ENCODE measurements around the gene DNAJB2.

DNA sequence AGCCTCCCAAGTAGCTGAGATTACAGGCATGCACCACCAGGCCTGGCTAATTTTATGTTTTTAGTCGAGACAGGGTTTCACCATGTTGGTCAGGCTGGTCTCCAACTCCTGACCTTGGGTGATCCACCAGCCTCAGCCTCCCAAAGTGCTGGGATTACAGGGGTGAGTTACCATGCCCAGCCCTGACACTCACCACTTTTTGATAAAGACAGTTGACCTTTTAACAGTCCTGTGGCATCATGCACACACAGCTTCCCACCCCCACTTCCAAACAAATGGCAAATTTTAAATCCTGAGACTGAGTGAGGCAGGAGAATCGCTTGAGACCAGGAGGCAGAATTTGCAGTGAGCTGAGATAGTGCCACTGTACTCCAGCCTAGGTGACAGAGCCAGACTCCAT, 6.2 kb upstream of the DNAJB2 start:
- TF ChIP-seq, protein P1, sequence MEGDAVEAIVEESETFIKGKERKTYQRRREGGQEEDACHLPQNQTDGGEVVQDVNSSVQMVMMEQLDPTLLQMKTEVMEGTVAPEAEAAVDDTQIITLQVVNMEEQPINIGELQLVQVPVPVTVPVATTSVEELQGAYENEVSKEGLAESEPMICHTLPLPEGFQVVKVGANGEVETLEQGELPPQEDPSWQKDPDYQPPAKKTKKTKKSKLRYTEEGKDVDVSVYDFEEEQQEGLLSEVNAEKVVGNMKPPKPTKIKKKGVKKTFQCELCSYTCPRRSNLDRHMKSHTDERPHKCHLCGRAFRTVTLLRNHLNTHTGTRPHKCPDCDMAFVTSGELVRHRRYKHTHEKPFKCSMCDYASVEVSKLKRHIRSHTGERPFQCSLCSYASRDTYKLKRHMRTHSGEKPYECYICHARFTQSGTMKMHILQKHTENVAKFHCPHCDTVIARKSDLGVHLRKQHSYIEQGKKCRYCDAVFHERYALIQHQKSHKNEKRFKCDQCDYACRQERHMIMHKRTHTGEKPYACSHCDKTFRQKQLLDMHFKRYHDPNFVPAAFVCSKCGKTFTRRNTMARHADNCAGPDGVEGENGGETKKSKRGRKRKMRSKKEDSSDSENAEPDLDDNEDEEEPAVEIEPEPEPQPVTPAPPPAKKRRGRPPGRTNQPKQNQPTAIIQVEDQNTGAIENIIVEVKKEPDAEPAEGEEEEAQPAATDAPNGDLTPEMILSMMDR (IDR thresholded peaks at IDR 0.05), result no peak
- TF ChIP-seq POLR2A (IDR thresholded peaks at IDR 0.05), result no peak

Measured in vagina (tissue), 2 donors.